K562 (cell line): ENCODE measurements around the gene PARP9. TPM values are rescaled to one million over a fixed set of nuclear protein-coding genes. Genes with fewer than 3 reads are reported as not detected.

Source experiments
- ATAC-seq: fragments of 200-7000 bp; cut with Tn5 transposase; 3 replicates; pipeline ENCODE4 v1.9.1; 2020; ENCODE audit warnings: moderate library complexity
- BruUV-seq: library from RNA; stranded (reverse); fragments of 400-500 nt; replicated peaks from 2 replicates; lab custom pipeline; 2021; lab: Mats Ljungman, UMichigan
- CTCF ChIA-PET: fragments of 300-600 bp; formaldehyde crosslinking; extraction: SDS; loops from one replicate; lab custom pipeline; 2021; ENCODE audit warnings: low intra/inter-chr PET ratio; lab: Yijun Ruan, JAX
- POLR2A ChIA-PET: fragments of 300-600, 350-650 bp; sonication (Branson Sonifier 250); formaldehyde crosslinking; extraction: SDS; loops from one replicate; lab custom pipeline; 2021; ENCODE audit warnings: antibody characterized with exemption, inconsistent platforms; lab: Yijun Ruan, JAX
- DNase-seq, 4 experiments: peaks; one replicate each; pipeline versions ENCODE4 v3.0.0 to v3.0.0-alpha.2; 2011 to 2018; ENCODE audit warnings: low spot score in 3 of 4, mixed read lengths in 3 of 4; ENCODE audit errors: extremely low read depth in 1 of 4
- FAIRE-seq: peaks from 2 replicates; lab custom pipeline; 2011; peaks lifted over from hg19 to GRCh38; lab: Jason Lieb, UNC
- H2AFZ ChIP-seq: 2 replicates; pipeline ENCODE4 v1.6.0; 2011; ENCODE audit warnings: low read depth, low read length, control low read depth, inconsistent platforms
- H3K27ac ChIP-seq: fragments of 200-600 bp; 3 replicates; pipeline ENCODE4 v1.8.0; 2011; ENCODE audit warnings: low read depth, mild to moderate bottlenecking, control low read depth, inconsistent platforms, low read length, moderate library complexity, mixed read lengths; ENCODE audit errors: extremely low read depth
- H3K27me3 ChIP-seq, 2 experiments: fragments of 300-600 bp in 1 of 2; 2 replicates in 1 of 2; 3 replicates in 1 of 2; pipeline versions ENCODE4 v1.6.0 to v1.8.0; 2011; ENCODE audit warnings: inconsistent platforms in 2 of 2, low read length in 2 of 2, mild to moderate bottlenecking in 1 of 2, mixed read lengths in 1 of 2, moderate library complexity in 1 of 2; ENCODE audit not compliant: control insufficient read depth in 2 of 2, insufficient read depth in 2 of 2
- H3K36me3 ChIP-seq: fragments of 300-600 bp; 3 replicates; pipeline ENCODE4 v1.8.0; 2011; ENCODE audit warnings: mild to moderate bottlenecking, low read length, inconsistent platforms; ENCODE audit not compliant: control insufficient read depth, insufficient read depth
- H3K4me1 ChIP-seq, 2 experiments: fragments of 200-600 bp in 1 of 2; replicated peaks in 1 of 2; 2 replicates in 1 of 2; 3 replicates in 1 of 2; pipeline versions ENCODE4 v1.5.1 to v1.8.0; 2011; ENCODE audit warnings: inconsistent platforms in 2 of 2, low read length in 2 of 2, mild to moderate bottlenecking in 1 of 2, mixed read lengths in 1 of 2, moderate library complexity in 1 of 2; ENCODE audit not compliant: control insufficient read depth in 2 of 2, insufficient read depth in 2 of 2
- H3K4me2 ChIP-seq: 2 replicates; pipeline ENCODE4 v1.6.1; 2011; ENCODE audit warnings: low read length, control low read depth, inconsistent platforms, mixed read lengths; ENCODE audit not compliant: insufficient read depth
- H3K4me3 ChIP-seq: fragments of 200-600 bp; sonication (generic), shearing (Covaris generic); 2 replicates; pipeline ENCODE4 v1.5.1; 2016; ENCODE audit warnings: control low read depth, inconsistent platforms
- H3K79me2 ChIP-seq: fragments of 200-600 bp; 3 replicates; pipeline ENCODE4 v1.8.0; 2011; ENCODE audit warnings: low read length, inconsistent platforms; ENCODE audit not compliant: control insufficient read depth, insufficient read depth
- H3K9ac ChIP-seq, 2 experiments: 2 replicates each; pipeline versions ENCODE4 v1.6.0 to v1.6.1; 2011; ENCODE audit warnings: low read depth in 2 of 2, low read length in 2 of 2, control low read depth in 1 of 2, inconsistent platforms in 1 of 2, mild to moderate bottlenecking in 1 of 2, mixed read lengths in 1 of 2; ENCODE audit not compliant: insufficient read depth in 1 of 2
- H3K9me1 ChIP-seq: one replicate; pipeline ENCODE4 v1.6.0; 2011; ENCODE audit warnings: inconsistent platforms, mild to moderate bottlenecking, low read length, moderate library complexity; ENCODE audit not compliant: control insufficient read depth, insufficient read depth
- H3K9me3 ChIP-seq: replicated peaks from 2 replicates; pipeline ENCODE4 v1.5.1; 2011; ENCODE audit warnings: low read depth, low read length, inconsistent platforms; ENCODE audit not compliant: control insufficient read depth, insufficient read depth
- H4K20me1 ChIP-seq: replicated peaks from 2 replicates; pipeline ENCODE4 v1.6.1; 2011; ENCODE audit warnings: low read length, inconsistent platforms, mixed read lengths; ENCODE audit not compliant: control insufficient read depth, insufficient read depth
- ARNT ChIP-seq, 2 experiments: fragments of 450-650 bp; IDR thresholded peaks; 2 replicates each; pipeline ENCODE4 v1.6.1; 2016; ENCODE audit warnings: mild to moderate bottlenecking in 1 of 2
- ASH1L ChIP-seq: fragments of 450-650 bp; IDR thresholded peaks from 2 replicates; pipeline ENCODE4 v1.6.1; 2018; ENCODE audit warnings: borderline replicate concordance, mild to moderate bottlenecking, low read depth; ENCODE audit not compliant: partially characterized antibody
- BDP1 ChIP-seq: IDR thresholded peaks from 3 replicates; pipeline ENCODE4 v1.6.1; 2011; ENCODE audit not compliant: insufficient read length, insufficient read depth
- CBFA2T2 ChIP-seq: fragments of 450-650 bp; conservative IDR thresholded peaks from 2 replicates; pipeline ENCODE4 v1.6.1; 2017; ENCODE audit warnings: mild to moderate bottlenecking
- DMBX1 ChIP-seq: fragments of 250-450 bp; sonication (Bioruptor Pico); IDR thresholded peaks from 2 replicates; pipeline ENCODE4 v1.8.0; 2022; ENCODE audit warnings: inconsistent platforms, mild to moderate bottlenecking, moderate library complexity, borderline replicate concordance
- ETV1 ChIP-seq: fragments of 450-650 bp; conservative IDR thresholded peaks from 2 replicates; pipeline ENCODE4 v1.6.1; 2016; ENCODE audit warnings: missing genetic modification characterization, control low read depth, low read depth, missing compliant biosample characterization
- HMG20A ChIP-seq: fragments of 450-650 bp; formaldehyde crosslinking; conservative IDR thresholded peaks from 2 replicates; pipeline ENCODE4 v1.4.0; 2020; ENCODE audit warnings: mild to moderate bottlenecking, mixed read lengths
- NFATC3 ChIP-seq: fragments of 450-650 bp; IDR thresholded peaks from 2 replicates; pipeline ENCODE4 v1.6.1; 2017; ENCODE audit warnings: mild to moderate bottlenecking
- NR1H2 ChIP-seq: sonication (generic); formaldehyde crosslinking; IDR thresholded peaks from 2 replicates; pipeline ENCODE4 v1.4.0; 2020; ENCODE audit warnings: mild to moderate bottlenecking, missing genetic modification reagents
- NRF1 ChIP-seq, 2 experiments: fragments of 450-650 bp; IDR thresholded peaks in 1 of 2; conservative IDR thresholded peaks in 1 of 2; 2 replicates each; pipeline ENCODE4 v1.6.1; 2014; ENCODE audit warnings: mild to moderate bottlenecking in 2 of 2
- RBFOX2 ChIP-seq: fragments of 200-400 bp; formaldehyde crosslinking; IDR thresholded peaks from 2 replicates; pipeline ENCODE4 v1.6.1; 2017; ENCODE audit warnings: low read depth, mild to moderate bottlenecking, low read length, moderate library complexity
- SMARCA4 ChIP-seq: fragments of 450-650 bp; IDR thresholded peaks from 2 replicates; pipeline ENCODE4 v1.6.1; 2016
- TRIM25 ChIP-seq: fragments of 450-650 bp; IDR thresholded peaks from 2 replicates; pipeline ENCODE4 v1.7.0; 2016; ENCODE audit warnings: borderline replicate concordance
- ZNF121 ChIP-seq: sonication (generic); formaldehyde crosslinking; conservative IDR thresholded peaks from 2 replicates; pipeline ENCODE4 v1.8.0; 2022; ENCODE audit warnings: missing genetic modification reagents
- ZNF407 ChIP-seq: fragments of 450-650 bp; IDR thresholded peaks from 2 replicates; pipeline ENCODE4 v1.6.1; 2016; ENCODE audit warnings: low read depth
- ZNF41 ChIP-seq: fragments of 250-450 bp; sonication (Bioruptor Pico); conservative IDR thresholded peaks from 2 replicates; pipeline ENCODE4 v1.4.0; 2020; ENCODE audit warnings: mild to moderate bottlenecking
- WGBS: fragments of 100-300 bp; shearing (Covaris generic); methylation state at CpG from one replicate; pipeline ENCODE4 v1.1.6; 2016; ENCODE audit warnings: low coverage, mixed read lengths; ENCODE audit not compliant: insufficient coverage; ENCODE audit errors: missing lambda C conversion rate; 5-methylcytosine and 5-hydroxymethylcytosine counted together
- in situ Hi-C: fragments of 300-500 bp; cut with MboI; formaldehyde crosslinking; loops from 4 replicates; pipeline ENCODE4 v1.15.0; 2018; ENCODE audit warnings: inconsistent platforms, mixed read lengths
- intact Hi-C: fragments of 100-400 bp; cut with micrococcal nuclease; formaldehyde crosslinking; loops from 2 replicates; pipeline ENCODE4 v1.14.2; 2022
- polyA plus RNA-seq, 8 experiments: library from polyadenylated mRNA; depleted of rRNA in 4 of 8; stranded (reverse) in 5 of 8; unstranded in 3 of 8; fragments of >200 nt; fragmentation: Nextera tagmentation in 2 of 8; fragmentation: Illumina TruSeq in 1 of 8; extraction: Ambion mirVana in 2 of 8; extraction: Trizol in 1 of 8; gene quantifications; 2 replicates each; pipeline versions ENCODE4 v1.2.1 to v1.2.3, GENCODE V29; 2011 to 2014; ENCODE audit warnings: inconsistent platforms in 1 of 8, missing spikeins in 1 of 8
- total RNA-seq, 7 experiments: library from RNA; depleted of rRNA in 6 of 7; stranded (reverse); fragments of >200 nt in 6 of 7; fragmentation: Illumina TruSeq in 2 of 7; extraction: Trizol in 2 of 7; gene quantifications; 2 replicates each; pipeline versions ENCODE4 v1.2.1 to v1.2.3, GENCODE V29; 2011 to 2021; ENCODE audit warnings: low replicate concordance in 1 of 7

Gene PARP9
- total and polyA plus RNA-seq, 9 of the 15 experiments (the other 6 are each of a cell fraction or from before 2014, with no cell fraction given), result 2.1 to 4.8 (median 3.4) TPM

DNA sequence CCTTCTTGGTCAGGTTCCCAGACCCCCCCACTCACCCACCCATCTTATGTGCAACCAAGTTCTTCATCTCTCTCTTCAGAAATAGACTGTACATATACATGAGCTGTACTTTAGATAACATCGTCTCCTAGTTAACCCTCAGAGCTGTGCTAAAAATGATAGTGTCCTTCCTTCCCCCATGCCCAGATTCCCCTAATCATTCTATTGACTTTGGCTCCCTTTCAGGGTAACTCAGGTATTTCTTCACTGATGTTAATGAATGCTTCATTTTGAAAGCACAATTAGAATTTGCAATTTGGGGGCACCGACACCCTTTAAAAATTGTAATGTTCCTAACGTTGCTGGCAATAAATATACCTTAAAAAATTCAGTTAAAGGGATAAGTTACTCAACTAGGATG, 10.9 kb downstream of the PARP9 start:
- FAIRE-seq (no peak), DNase-seq (no peak), ATAC-seq (no peak)
- TF ChIP-seq ZNF407 (no peak), RBFOX2 (no peak), NRF1 (conservative IDR thresholded peaks at IDR 0.05 in 1 of 2, IDR thresholded peaks at IDR 0.05 in 1 of 2) (no peak), ZNF121 (CRISPR knock-in tag) (no peak), DMBX1 (CRISPR knock-in tag) (no peak), CBFA2T2 (no peak), ASH1L (no peak), TRIM25 (no peak), ETV1 (tag) (no peak), SMARCA4 (no peak), HMG20A (CRISPR knock-in tag) (no peak), BDP1 (no peak), NFATC3 (no peak), ARNT (IDR thresholded peaks at IDR 0.05) (no peak), ZNF41 (CRISPR knock-in tag) (no peak), NR1H2 (no peak)
- BruUV-seq, result no TSS peak
- H3K36me3 ChIP-seq, result no peaks in the 10 kb centered on the region
- H3K4me1 ChIP-seq, result no peaks in the 10 kb centered on the region
- no peaks in the 10 kb centered on the region for H3K9me3 ChIP-seq
- H3K4me3 ChIP-seq, result no peak overlapping the region
- H3K9me1 ChIP-seq, result no peaks in the 10 kb centered on the region
- no peaks in the 10 kb centered on the region for H3K27me3 ChIP-seq
- intact Hi-C loops, result no loop called here
- H2AFZ ChIP-seq, result no peak overlapping the region
- H3K27ac ChIP-seq, result no peak overlapping the region
- no peak overlapping the region for H3K4me2 ChIP-seq
- H4K20me1 ChIP-seq, result no peaks in the 10 kb centered on the region
- H3K79me2 ChIP-seq, result no peaks in the 10 kb centered on the region
- WGBS, result 10% methylated on average over 3 of the region's 3 CpGs
- ChIA-PET CTCF (no interaction called here), POLR2A (no interaction called here)
- in situ Hi-C loops, result no loop called here
- H3K9ac ChIP-seq, result no peak overlapping the region
